ENCODE results near the gene SCNM1.

DNA sequence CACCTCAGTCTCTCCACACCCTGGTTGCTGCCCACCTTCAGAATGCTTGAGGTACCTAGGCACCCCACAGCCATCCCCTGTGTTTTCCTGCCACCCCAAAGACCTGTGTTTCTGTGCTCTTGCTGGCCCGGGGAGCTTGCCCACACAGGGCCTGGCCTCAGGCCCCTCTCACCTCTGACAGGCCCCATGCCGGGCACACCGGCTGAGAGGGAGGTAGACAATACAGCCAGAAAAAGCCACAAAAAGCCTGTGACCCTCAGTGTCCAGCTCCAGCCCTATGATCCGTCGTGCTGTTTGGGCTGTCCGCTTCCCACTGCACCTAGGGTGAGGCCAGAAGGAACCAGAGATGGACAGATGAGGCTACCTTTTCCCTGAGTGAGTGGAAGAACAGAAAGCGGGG, 31.0 kb upstream of the SCNM1 start:
- no peak for TF ChIP-seq POLR2AphosphoS5 (IDR thresholded peaks at IDR 0.05; ENCODE audit: low read depth)
- TF ChIP-seq, protein P1, sequence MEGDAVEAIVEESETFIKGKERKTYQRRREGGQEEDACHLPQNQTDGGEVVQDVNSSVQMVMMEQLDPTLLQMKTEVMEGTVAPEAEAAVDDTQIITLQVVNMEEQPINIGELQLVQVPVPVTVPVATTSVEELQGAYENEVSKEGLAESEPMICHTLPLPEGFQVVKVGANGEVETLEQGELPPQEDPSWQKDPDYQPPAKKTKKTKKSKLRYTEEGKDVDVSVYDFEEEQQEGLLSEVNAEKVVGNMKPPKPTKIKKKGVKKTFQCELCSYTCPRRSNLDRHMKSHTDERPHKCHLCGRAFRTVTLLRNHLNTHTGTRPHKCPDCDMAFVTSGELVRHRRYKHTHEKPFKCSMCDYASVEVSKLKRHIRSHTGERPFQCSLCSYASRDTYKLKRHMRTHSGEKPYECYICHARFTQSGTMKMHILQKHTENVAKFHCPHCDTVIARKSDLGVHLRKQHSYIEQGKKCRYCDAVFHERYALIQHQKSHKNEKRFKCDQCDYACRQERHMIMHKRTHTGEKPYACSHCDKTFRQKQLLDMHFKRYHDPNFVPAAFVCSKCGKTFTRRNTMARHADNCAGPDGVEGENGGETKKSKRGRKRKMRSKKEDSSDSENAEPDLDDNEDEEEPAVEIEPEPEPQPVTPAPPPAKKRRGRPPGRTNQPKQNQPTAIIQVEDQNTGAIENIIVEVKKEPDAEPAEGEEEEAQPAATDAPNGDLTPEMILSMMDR (IDR thresholded peaks at IDR 0.05; ENCODE audit: insufficient read depth, low read length): no peak
- TF ChIP-seq GABPA (IDR thresholded peaks at IDR 0.05; ENCODE audit: low read depth): no peak
- TF ChIP-seq SPI1 (IDR thresholded peaks at IDR 0.05; ENCODE audit: borderline replicate concordance, low read depth): no peak
- TF ChIP-seq, protein P2, sequence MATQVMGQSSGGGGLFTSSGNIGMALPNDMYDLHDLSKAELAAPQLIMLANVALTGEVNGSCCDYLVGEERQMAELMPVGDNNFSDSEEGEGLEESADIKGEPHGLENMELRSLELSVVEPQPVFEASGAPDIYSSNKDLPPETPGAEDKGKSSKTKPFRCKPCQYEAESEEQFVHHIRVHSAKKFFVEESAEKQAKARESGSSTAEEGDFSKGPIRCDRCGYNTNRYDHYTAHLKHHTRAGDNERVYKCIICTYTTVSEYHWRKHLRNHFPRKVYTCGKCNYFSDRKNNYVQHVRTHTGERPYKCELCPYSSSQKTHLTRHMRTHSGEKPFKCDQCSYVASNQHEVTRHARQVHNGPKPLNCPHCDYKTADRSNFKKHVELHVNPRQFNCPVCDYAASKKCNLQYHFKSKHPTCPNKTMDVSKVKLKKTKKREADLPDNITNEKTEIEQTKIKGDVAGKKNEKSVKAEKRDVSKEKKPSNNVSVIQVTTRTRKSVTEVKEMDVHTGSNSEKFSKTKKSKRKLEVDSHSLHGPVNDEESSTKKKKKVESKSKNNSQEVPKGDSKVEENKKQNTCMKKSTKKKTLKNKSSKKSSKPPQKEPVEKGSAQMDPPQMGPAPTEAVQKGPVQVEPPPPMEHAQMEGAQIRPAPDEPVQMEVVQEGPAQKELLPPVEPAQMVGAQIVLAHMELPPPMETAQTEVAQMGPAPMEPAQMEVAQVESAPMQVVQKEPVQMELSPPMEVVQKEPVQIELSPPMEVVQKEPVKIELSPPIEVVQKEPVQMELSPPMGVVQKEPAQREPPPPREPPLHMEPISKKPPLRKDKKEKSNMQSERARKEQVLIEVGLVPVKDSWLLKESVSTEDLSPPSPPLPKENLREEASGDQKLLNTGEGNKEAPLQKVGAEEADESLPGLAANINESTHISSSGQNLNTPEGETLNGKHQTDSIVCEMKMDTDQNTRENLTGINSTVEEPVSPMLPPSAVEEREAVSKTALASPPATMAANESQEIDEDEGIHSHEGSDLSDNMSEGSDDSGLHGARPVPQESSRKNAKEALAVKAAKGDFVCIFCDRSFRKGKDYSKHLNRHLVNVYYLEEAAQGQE (IDR thresholded peaks at IDR 0.05; ENCODE audit: insufficient replicate concordance, low read depth): no peak

All from HL-60 (cell line).